Stimulated activated CD4-positive, alpha-beta T cell treated with anti-CD3 and anti-CD28 coated beads, Interleukin-15, amount 100 ng/mL, for 1 hour (primary cell): ENCODE data around the gene ANKRD60.
A peak's percentile ranks its signal among the peaks of the same experiment; 100 is the strongest.

Source experiments
- DNase-seq, 2 donors: peaks; one replicate each; pipeline ENCODE4 v3.0.0-alpha.2; 2020; ENCODE audit warnings: low read depth in 1 of 2, low spot score in 1 of 2

Gene ANKRD60

GRCh38 chr20:58194175-58194791 lies 34.2 kb downstream of the ANKRD60 start:
- no peak for DNase-seq

DNA sequence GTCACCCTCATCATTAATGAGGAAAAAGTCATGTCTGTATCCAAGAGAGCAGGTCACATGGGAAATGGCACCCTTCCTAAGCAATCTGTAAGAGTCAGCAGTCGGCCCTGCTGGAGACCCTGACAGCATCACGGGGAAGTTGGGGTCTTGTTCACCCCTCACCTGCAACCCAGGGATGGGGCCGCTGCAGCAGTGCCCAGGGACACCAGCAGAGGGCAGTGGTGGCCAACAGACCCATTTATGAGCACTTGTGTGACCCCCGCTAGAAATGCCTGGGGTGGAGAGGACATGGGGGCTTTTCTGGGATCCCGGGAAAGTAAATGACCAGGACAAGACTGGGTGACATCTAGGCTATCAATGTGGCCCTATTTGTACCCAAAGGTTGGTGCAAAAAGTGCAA lies 35.9 kb downstream of the ANKRD60 start:
- peak in 1 of 2 donors; percentile 22 for DNase-seq

DNA sequence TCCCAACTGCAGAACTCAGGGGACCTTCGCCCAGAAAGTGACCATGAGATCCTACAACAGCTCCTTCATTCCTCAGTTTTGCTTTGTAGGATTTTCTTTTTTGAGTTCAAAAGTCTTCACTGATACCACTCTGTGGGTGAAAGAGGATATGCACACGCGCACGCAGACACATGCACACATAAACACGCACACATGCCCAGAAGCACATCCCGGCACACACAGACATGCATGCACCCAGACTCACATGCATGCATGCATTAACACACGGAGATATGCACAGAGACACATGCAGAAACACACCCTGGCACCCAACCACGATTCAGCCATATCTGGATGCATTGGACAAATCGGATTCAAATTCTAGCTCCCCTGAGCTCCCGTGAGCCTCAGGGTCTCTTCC lies 36.4 kb downstream of the ANKRD60 start:
- no peak for DNase-seq

DNA sequence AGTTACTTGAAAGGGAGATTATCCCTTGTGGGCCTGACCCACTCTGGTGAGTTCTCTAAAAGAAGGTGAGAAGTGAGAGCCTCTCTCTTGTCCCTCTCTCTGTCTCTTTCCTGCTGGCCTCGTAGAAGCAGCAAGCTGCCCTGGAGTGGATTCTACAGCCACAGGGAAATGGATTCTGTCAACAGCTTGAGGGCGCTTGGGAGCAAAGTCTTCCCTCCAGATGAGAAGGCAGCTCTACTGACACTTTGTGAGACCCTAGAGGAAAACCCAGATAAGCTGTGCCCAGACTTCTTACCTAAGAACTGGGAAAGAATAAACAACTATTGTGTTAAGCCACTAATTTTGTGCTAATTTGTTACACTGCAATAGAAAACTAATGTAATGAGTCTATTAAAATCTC lies 39.9 kb downstream of the ANKRD60 start:
- DNase-seq: no peak

- DNase-seq: no peak
These were observed 43.5 kb downstream of the ANKRD60 start for GRCh38 chr20:58184984-58185383.

GRCh38 chr20:58184063-58184462 lies 44.4 kb downstream of the ANKRD60 start:
- no peak for DNase-seq

GRCh38 chr20:58182521-58183140 lies 45.8 kb downstream of the ANKRD60 start:
- no peak for DNase-seq

GRCh38 chr20:58179432-58180099 lies 48.9 kb downstream of the ANKRD60 start:
- peak; percentile 40 to 64 for DNase-seq

- DNase-seq: no peak
These were observed 49.4 kb downstream of the ANKRD60 start for GRCh38 chr20:58179083-58179431.

DNA sequence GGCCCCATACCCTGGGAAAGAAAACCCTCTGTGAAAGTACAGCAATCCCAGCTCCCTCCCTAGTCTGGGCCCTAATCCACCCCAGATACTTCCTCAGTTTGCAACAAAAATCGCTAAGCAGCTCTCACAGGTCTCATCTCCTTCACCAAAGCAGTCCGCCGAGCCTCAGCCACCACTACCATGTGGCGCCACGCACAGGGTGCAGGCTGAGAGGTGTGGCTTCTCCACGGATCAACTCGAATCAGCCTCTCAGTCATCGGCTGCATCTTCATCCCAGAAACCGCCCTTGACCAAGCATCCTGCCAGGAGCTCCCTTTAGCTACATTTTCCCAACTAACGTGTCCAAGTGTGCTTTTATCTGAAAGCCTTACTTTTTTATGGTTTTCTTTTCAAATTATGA lies 50.7 kb downstream of the ANKRD60 start:
- DNase-seq: no peak

- no peak for DNase-seq
These were observed 52.6 kb downstream of the ANKRD60 start for GRCh38 chr20:58175836-58176235.

DNA sequence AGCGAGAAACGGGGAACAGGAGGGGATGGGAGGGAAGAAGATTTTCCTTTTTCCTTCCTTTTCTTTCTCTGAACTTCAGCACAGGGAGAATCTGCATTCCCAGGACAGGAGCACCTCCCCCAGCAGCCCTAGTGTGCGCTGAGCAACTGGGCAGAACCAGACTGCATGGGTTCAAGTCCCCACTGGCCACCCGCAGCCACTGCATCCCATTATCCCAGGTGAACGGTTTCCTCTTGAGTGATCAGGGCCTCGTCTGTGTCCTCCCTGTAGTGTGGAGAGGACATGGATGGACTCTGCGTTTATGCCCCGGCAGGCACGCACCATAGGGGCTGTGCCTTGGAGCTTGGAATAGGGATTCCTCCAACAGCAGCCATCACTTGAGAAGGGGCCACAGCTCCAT lies 53.0 kb downstream of the ANKRD60 start:
- no peak for DNase-seq

- no peak for DNase-seq
These were observed 53.7 kb downstream of the ANKRD60 start for GRCh38 chr20:58174708-58175280.

DNA sequence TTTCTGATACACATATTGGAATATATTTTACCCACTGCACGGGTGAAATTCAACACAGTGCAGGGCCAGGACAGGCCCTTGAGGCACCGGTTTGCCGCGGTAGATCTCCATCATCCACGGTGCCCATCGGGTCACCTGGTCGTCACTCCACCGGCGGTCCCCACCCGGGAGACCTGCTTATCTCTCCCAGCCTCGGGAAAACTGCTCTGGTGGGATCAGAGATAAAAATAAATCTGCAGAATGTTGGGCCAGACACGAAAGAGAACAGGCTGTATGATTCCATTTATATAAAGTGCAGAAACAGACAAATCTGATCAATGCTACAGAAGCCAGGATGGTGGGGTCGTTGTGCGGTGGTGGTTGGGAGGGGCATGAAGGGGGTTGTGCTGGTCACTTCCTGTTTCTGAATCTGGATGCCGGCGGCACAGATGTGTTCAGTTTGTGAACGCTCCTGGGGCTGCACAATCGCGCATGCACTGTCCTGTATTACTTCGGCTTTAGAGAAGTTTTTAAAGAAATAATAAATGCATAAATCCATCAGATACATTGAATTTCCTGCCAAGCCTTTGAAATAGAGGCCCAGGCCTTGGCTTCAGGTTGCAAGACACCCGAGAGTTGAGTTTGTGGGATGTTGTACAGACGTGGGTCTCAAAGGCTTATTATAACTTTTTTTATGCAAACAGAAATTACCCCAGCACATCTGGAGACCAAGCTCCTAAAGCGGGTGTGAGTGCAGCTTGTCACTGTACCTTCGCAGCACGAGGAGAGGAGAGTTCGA lies 54.3 kb downstream of the ANKRD60 start:
- no peak for DNase-seq

DNA sequence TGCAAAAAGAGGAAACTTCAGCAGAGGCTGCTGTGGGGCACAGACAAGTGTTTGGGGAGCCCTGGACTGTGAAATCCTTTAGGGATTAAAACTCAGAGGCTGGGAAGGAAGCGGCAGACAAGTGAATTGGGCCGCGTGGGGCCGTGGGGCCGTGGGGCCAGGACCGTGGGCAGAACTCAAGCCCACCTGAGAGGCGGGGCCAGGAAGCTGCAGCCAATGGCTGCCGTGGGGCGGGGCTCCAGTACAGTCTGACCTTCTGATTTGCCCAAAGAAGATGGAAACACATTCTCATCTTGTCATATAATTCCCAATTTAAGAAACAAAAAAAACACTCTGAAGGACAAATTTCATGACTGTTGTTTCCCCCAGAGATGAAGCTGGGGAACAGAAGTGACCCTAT lies 55.4 kb downstream of the ANKRD60 start:
- no peak for DNase-seq

DNA sequence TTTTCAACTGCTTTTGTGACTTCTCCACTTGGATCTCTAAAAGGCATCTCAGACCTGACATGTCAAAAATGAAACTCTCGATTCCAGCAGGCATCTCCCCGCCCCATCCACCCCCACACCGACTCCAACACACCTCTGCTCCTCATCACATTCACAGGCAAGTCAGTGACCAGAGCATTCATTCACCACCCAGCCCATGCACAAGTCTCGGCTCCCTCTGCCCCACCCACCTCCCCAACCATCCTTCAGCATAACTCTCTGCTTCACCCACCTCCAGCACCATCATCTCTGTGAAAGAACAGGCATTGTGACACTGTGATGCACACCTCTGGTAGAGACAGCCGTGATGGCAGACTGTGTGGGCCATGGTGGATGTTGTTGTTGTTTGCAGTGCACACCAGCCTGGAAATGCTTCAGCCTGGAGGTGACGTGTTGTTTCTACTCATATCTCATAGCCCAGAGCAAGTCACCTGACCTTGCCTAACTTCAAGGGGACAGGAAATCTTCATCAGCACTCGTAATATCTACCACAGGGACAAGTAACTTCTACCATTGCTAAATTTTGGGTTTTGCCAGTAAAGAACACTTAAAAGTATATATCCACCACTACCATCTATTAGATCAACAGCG lies 56.5 kb downstream of the ANKRD60 start:
- DNase-seq: no peak

GRCh38 chr20:58169450-58169849 lies 59.0 kb downstream of the ANKRD60 start:
- no peak for DNase-seq

GRCh38 chr20:58168843-58169242 lies 59.6 kb downstream of the ANKRD60 start:
- no peak for DNase-seq

DNA sequence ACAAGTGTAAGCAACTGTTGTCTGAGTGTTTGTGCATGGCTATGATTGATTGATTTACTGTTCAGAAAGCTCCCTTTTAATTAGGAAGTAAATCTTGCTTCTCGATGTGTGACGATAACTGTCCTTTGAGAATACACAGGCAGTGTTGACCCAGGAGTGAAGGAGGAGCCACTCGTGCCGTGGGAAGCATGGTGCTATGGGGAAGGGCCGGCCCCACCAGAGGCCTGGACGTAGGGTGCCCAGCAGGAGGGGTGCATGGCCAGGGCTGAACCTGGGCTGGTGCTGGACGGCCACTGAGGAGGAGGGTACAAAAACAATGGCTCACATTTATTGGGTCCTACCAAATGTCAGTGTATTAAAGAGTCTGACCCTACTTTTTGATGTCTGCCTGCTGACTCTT lies 60.7 kb downstream of the ANKRD60 start:
- DNase-seq: no peak
